Stomach smooth muscle (tissue), 2 donors: ENCODE results near the gene SHC3.

ENCODE experiments used
- H3K27ac ChIP-seq: one replicate; pipeline ENCODE4 v1.7.0; 2013; ENCODE audit warnings: mild to moderate bottlenecking, low read length, inconsistent platforms
- H3K27me3 ChIP-seq, 2 donors: one replicate each; pipeline ENCODE4 v1.7.0; 2013; ENCODE audit warnings: low read length in 2 of 2; ENCODE audit not compliant: insufficient read depth in 2 of 2, control insufficient read depth in 1 of 2
- H3K36me3 ChIP-seq, 2 donors: one replicate each; pipeline ENCODE4 v1.7.0; 2013; ENCODE audit warnings: low read length in 2 of 2; ENCODE audit not compliant: control insufficient read depth in 2 of 2, insufficient read depth in 2 of 2
- H3K4me1 ChIP-seq: one replicate; pipeline ENCODE4 v1.7.0; 2013; ENCODE audit warnings: low read length; ENCODE audit not compliant: control insufficient read depth, insufficient read depth
- H3K4me3 ChIP-seq, 2 donors: one replicate each; pipeline ENCODE4 v1.7.0; 2013; ENCODE audit warnings: low read length in 2 of 2
- H3K9ac ChIP-seq, 2 donors: one replicate each; pipeline ENCODE4 v1.7.0; 2013; ENCODE audit warnings: low read length in 2 of 2, mild to moderate bottlenecking in 1 of 2
- H3K9me3 ChIP-seq, 2 donors: one replicate each; pipeline ENCODE4 v1.7.0; 2013; ENCODE audit warnings: low read length in 2 of 2; ENCODE audit not compliant: control insufficient read depth in 2 of 2
- donor health status: healthy.
- donor health status: Pancreatic carcinoma.

SHC3 gene

DNA sequence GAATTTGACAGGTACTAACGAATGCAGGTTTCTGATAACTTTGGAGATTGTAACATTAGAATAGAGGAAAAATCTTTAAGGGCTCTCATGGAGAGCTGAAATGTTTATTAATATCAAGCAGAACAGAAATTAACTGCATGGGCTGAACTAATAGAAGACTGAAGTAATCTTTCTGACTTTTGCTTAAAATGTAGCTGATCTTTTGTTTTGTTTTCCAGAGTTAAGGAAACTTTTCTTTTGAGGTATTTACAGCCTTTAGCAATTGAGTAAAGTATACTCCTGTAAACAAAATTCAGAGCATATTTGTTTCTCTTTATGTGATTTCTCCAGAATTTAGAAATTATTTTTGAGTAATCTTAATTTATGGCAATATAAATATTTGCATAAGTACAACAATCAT, 43.9 kb downstream of the SHC3 start:
- Histone ChIP-seq H3K36me3 (no peaks in the 10 kb centered on the region), H3K9ac (no peak overlapping the region), H3K9me3 (no peaks in the 10 kb centered on the region), H3K4me1 (peaks cover 8% of the 10 kb centered on the region), H3K27ac (no peak overlapping the region), H3K4me3 (no peak overlapping the region), H3K27me3 (no peaks in the 10 kb centered on the region)

GRCh38 chr9:89122949-89123348, 55.7 kb downstream of the SHC3 start:
- no peaks in the 10 kb centered on the region for H3K4me1 ChIP-seq
- no peak overlapping the region for H3K4me3 ChIP-seq
- H3K27ac ChIP-seq = no peak overlapping the region
- H3K9me3 ChIP-seq = peaks cover 0 to 2% of the 10 kb centered on the region in 2 donors
- no peak overlapping the region for H3K9ac ChIP-seq
- no peaks in the 10 kb centered on the region for H3K36me3 ChIP-seq
- no peaks in the 10 kb centered on the region for H3K27me3 ChIP-seq

DNA sequence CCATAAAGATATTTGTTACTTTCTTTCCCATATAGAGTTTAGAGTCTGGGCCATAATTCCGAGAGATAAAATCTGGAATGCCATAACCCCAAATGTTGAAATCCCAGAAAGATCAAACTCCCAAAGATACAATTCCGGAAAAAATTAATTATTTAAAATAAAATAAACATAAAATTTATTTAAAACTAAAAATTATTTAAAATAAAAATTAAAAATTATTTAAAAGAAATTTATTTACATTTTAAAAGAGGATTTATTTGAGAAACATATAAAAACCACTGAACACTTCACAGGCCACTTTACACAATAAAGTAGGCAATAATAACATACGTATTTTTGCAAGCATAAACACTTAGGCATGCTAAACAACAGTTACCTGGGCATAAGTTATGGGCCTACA, 57.9 kb downstream of the SHC3 start:
- no peak overlapping the region for H3K4me3 ChIP-seq
- no peak overlapping the region for H3K9ac ChIP-seq
- no peaks in the 10 kb centered on the region for H3K9me3 ChIP-seq
- H3K4me1 ChIP-seq = no peaks in the 10 kb centered on the region
- no peaks in the 10 kb centered on the region for H3K36me3 ChIP-seq
- H3K27ac ChIP-seq = no peak overlapping the region
- no peaks in the 10 kb centered on the region for H3K27me3 ChIP-seq

- Histone ChIP-seq H3K36me3 (no peaks in the 10 kb centered on the region), H3K27me3 (no peaks in the 10 kb centered on the region), H3K9me3 (no peaks in the 10 kb centered on the region), H3K4me3 (no peak overlapping the region), H3K27ac (no peak overlapping the region), H3K9ac (no peak overlapping the region), H3K4me1 (no peaks in the 10 kb centered on the region)
Observed at GRCh38 chr9:89116805-89117192, 61.8 kb downstream of the SHC3 start.

- no peaks in the 10 kb centered on the region for H3K27me3 ChIP-seq
- H3K9ac ChIP-seq = no peak overlapping the region
- no peak overlapping the region for H3K27ac ChIP-seq
- no peak overlapping the region for H3K4me3 ChIP-seq
- no peaks in the 10 kb centered on the region for H3K9me3 ChIP-seq
- no peaks in the 10 kb centered on the region for H3K4me1 ChIP-seq
- no peaks in the 10 kb centered on the region for H3K36me3 ChIP-seq
Observed at GRCh38 chr9:89116064-89116804, 62.4 kb downstream of the SHC3 start.

- Histone ChIP-seq H3K4me1 (no peaks in the 10 kb centered on the region), H3K4me3 (no peak overlapping the region), H3K9me3 (no peaks in the 10 kb centered on the region), H3K27me3 (no peaks in the 10 kb centered on the region), H3K27ac (no peak overlapping the region), H3K9ac (no peak overlapping the region), H3K36me3 (no peaks in the 10 kb centered on the region)
Observed at GRCh38 chr9:89115426-89115825, 63.2 kb downstream of the SHC3 start.

DNA sequence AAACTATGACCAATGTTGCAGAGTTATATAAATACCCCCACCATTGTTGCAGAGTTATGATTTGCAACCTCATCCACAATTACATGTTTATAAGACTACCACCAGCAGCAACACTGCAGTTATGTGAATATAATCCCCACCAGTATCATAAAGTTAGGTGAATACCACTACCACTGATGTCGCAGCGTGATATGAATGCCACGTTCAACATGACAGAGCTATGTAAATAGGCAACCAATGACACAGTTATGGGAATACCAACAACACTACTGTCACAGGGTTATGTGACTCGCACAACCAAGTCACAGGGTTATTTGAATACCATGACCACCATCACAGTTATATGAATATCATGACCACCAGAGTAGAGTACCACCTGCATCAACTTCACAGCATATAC, 63.9 kb downstream of the SHC3 start:
- no peak overlapping the region for H3K4me3 ChIP-seq
- no peaks in the 10 kb centered on the region for H3K4me1 ChIP-seq
- no peak overlapping the region for H3K9ac ChIP-seq
- no peaks in the 10 kb centered on the region for H3K9me3 ChIP-seq
- H3K27me3 ChIP-seq = no peaks in the 10 kb centered on the region
- H3K36me3 ChIP-seq = no peaks in the 10 kb centered on the region
- no peak overlapping the region for H3K27ac ChIP-seq

- Histone ChIP-seq H3K27me3 (no peaks in the 10 kb centered on the region), H3K36me3 (no peaks in the 10 kb centered on the region), H3K27ac (no peak overlapping the region), H3K4me1 (no peaks in the 10 kb centered on the region), H3K9me3 (no peaks in the 10 kb centered on the region), H3K9ac (no peak overlapping the region), H3K4me3 (no peak overlapping the region)
Observed at GRCh38 chr9:89113851-89114250, 64.8 kb downstream of the SHC3 start.

GRCh38 chr9:89112243-89112642, 66.4 kb downstream of the SHC3 start:
- Histone ChIP-seq H3K4me3 (no peak overlapping the region), H3K9me3 (no peaks in the 10 kb centered on the region), H3K36me3 (no peaks in the 10 kb centered on the region), H3K4me1 (no peaks in the 10 kb centered on the region), H3K27ac (no peak overlapping the region), H3K9ac (no peak overlapping the region), H3K27me3 (no peaks in the 10 kb centered on the region)

DNA sequence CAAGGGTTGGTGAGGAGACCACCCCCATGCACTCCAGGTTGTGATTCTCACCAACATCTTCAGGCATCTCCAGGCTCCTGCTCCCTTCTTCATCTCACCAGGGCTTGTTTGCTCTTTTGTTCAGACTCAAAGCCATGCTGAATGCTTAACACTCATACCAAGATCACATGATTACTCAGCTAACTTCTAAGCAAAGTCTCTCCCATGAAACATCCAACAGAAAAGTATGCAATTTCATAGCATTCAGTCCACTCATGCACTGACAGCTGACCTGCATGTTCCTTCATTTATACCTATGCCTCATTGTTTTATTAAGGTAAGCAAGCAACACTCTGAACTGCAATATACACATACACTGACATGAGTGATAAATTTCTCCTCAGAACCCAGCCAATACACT, 69.0 kb downstream of the SHC3 start:
- Histone ChIP-seq H3K27ac (no peak overlapping the region), H3K36me3 (no peaks in the 10 kb centered on the region), H3K4me1 (no peaks in the 10 kb centered on the region), H3K9ac (no peak overlapping the region), H3K4me3 (no peak overlapping the region), H3K27me3 (no peaks in the 10 kb centered on the region), H3K9me3 (no peaks in the 10 kb centered on the region)

GRCh38 chr9:89107406-89107805, 71.2 kb downstream of the SHC3 start:
- Histone ChIP-seq H3K4me3 (no peak overlapping the region), H3K4me1 (no peaks in the 10 kb centered on the region), H3K27me3 (no peaks in the 10 kb centered on the region), H3K27ac (no peak overlapping the region), H3K9me3 (no peaks in the 10 kb centered on the region), H3K36me3 (no peaks in the 10 kb centered on the region), H3K9ac (no peak overlapping the region)
